22Rv1 (cell line): ENCODE results near the gene SLC6A4.

Source experiments
- ZFX ChIP-seq: fragments of 450-650 bp; IDR thresholded peaks from 2 replicates; pipeline ENCODE4 v1.6.1; 2017; ENCODE audit warnings: antibody characterized with exemption, borderline replicate concordance
- TF ChIP-seq, protein P1 (sequence below): fragments of 450-650 bp; IDR thresholded peaks from 2 replicates; pipeline ENCODE4 v1.5.1; 2017; ENCODE audit warnings: mild to moderate bottlenecking

DNA sequence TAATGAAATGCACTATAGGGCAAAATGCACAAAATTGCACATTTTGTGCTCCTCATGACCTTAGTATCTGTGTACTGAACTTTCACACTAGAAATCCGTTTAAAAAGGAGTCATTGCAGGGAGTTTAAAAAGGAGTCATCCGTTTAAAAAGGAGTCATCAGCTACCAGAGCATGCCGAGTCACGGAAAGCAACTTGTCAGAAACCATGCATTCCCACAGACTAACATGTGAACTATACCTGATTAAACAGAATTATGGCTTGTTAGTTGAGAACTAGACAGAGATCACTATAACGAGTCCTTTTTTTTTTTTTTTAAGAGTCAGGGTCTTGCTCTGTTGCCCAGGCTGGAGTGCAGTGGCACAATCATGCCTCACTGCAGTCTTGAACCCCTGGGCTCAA is 35.9 kb downstream of the SLC6A4 start:
- TF ChIP-seq, protein P1, sequence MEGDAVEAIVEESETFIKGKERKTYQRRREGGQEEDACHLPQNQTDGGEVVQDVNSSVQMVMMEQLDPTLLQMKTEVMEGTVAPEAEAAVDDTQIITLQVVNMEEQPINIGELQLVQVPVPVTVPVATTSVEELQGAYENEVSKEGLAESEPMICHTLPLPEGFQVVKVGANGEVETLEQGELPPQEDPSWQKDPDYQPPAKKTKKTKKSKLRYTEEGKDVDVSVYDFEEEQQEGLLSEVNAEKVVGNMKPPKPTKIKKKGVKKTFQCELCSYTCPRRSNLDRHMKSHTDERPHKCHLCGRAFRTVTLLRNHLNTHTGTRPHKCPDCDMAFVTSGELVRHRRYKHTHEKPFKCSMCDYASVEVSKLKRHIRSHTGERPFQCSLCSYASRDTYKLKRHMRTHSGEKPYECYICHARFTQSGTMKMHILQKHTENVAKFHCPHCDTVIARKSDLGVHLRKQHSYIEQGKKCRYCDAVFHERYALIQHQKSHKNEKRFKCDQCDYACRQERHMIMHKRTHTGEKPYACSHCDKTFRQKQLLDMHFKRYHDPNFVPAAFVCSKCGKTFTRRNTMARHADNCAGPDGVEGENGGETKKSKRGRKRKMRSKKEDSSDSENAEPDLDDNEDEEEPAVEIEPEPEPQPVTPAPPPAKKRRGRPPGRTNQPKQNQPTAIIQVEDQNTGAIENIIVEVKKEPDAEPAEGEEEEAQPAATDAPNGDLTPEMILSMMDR, result no peak
- no peak for TF ChIP-seq ZFX
